Trophoblast cell (in vitro differentiated cells and primary cell): ENCODE results near the gene FAM163A.

ENCODE experiments used
- DNase-seq, 2 donors: peaks; one replicate each; pipeline ENCODE4 v3.0.0-alpha.2; 2016
- H2AFZ ChIP-seq: 2 replicates; pipeline ENCODE4 v1.6.1; 2013; ENCODE audit warnings: low read length, moderate library complexity, mild to moderate bottlenecking; ENCODE audit not compliant: insufficient read depth, poor library complexity
- H2AK5ac ChIP-seq: 2 replicates; pipeline ENCODE4 v1.6.1; 2013; ENCODE audit warnings: mild to moderate bottlenecking, low read length
- H2BK120ac ChIP-seq: 2 replicates; pipeline ENCODE4 v1.6.1; 2013; ENCODE audit warnings: low read length, mild to moderate bottlenecking, moderate library complexity; ENCODE audit not compliant: insufficient read depth, poor library complexity
- H2BK12ac ChIP-seq: 2 replicates; pipeline ENCODE4 v1.6.1; 2013; ENCODE audit warnings: mild to moderate bottlenecking, low read length, moderate library complexity
- H2BK5ac ChIP-seq: 2 replicates; pipeline ENCODE4 v1.6.1; 2013; ENCODE audit warnings: low read length, low read depth, moderate library complexity, mild to moderate bottlenecking; ENCODE audit not compliant: poor library complexity
- H3K14ac ChIP-seq: 2 replicates; pipeline ENCODE4 v1.6.1; 2013; ENCODE audit warnings: mild to moderate bottlenecking, low read length
- H3K18ac ChIP-seq: 2 replicates; pipeline ENCODE4 v1.6.1; 2013; ENCODE audit warnings: mild to moderate bottlenecking, low read length
- H3K23ac ChIP-seq: 2 replicates; pipeline ENCODE4 v1.6.1; 2013; ENCODE audit warnings: low read length
- H3K27ac ChIP-seq: 2 replicates; pipeline ENCODE4 v1.5.1; 2013; ENCODE audit warnings: low read depth, mild to moderate bottlenecking, inconsistent platforms, low read length, moderate library complexity
- H3K27me3 ChIP-seq: 2 replicates; pipeline ENCODE4 v1.6.1; 2013; ENCODE audit warnings: inconsistent platforms, mild to moderate bottlenecking, low read length, moderate library complexity; ENCODE audit not compliant: insufficient read depth
- H3K36me3 ChIP-seq, 2 experiments: 1 replicate in 1 of 2; 2 replicates in 1 of 2; pipeline ENCODE4 v1.6.1; 2013; ENCODE audit warnings: low read length in 2 of 2, mild to moderate bottlenecking in 2 of 2, moderate library complexity in 1 of 2; ENCODE audit not compliant: insufficient read depth in 2 of 2, control insufficient read depth in 1 of 2
- H3K4ac ChIP-seq: 2 replicates; pipeline ENCODE4 v1.6.1; 2013; ENCODE audit warnings: low read depth, mild to moderate bottlenecking, low read length, moderate library complexity
- H3K4me1 ChIP-seq, 2 experiments: 1 replicate in 1 of 2; 2 replicates in 1 of 2; pipeline ENCODE4 v1.6.1; 2013; ENCODE audit warnings: low read length in 2 of 2, mild to moderate bottlenecking in 2 of 2, moderate library complexity in 1 of 2; ENCODE audit not compliant: insufficient read depth in 2 of 2, control insufficient read depth in 1 of 2
- H3K4me2 ChIP-seq: 2 replicates; pipeline ENCODE4 v1.6.1; 2013; ENCODE audit warnings: inconsistent platforms, mild to moderate bottlenecking, low read length, moderate library complexity
- H3K4me3 ChIP-seq: 2 replicates; pipeline ENCODE4 v1.5.1; 2013; ENCODE audit warnings: mild to moderate bottlenecking, low read depth, low read length, inconsistent platforms
- H3K79me1 ChIP-seq: one replicate; pipeline ENCODE4 v1.6.1; 2013; ENCODE audit warnings: low read length
- H3K79me2 ChIP-seq: 2 replicates; pipeline ENCODE4 v1.6.1; 2013; ENCODE audit warnings: low read length, mild to moderate bottlenecking; ENCODE audit not compliant: control insufficient read depth, insufficient read depth, poor library complexity
- H3K9ac ChIP-seq: 2 replicates; pipeline ENCODE4 v1.6.1; 2013; ENCODE audit warnings: mild to moderate bottlenecking, low read length
- H3K9me3 ChIP-seq: 2 replicates; pipeline ENCODE4 v1.6.1; 2013; ENCODE audit warnings: low read depth, mild to moderate bottlenecking, control low read depth, inconsistent platforms, low read length; ENCODE audit not compliant: insufficient read depth
- H4K12ac ChIP-seq: 2 replicates; pipeline ENCODE4 v1.6.1; 2013; ENCODE audit warnings: low read depth, mild to moderate bottlenecking, low read length, moderate library complexity
- H4K8ac ChIP-seq: 2 replicates; pipeline ENCODE4 v1.6.1; 2013; ENCODE audit warnings: low read depth, mild to moderate bottlenecking, low read length, moderate library complexity
- H4K91ac ChIP-seq: one replicate; pipeline ENCODE4 v1.6.1; 2013; ENCODE audit warnings: low read depth, mild to moderate bottlenecking, low read length, moderate library complexity
- WGBS: extraction: QIAGEN DNeasy Blood & Tissue Kit; methylation state at CpG from one replicate; pipeline ENCODE4 v1.1.7; 2013; ENCODE audit warnings: missing lambda C conversion rate; ENCODE audit not compliant: insufficient read length, insufficient coverage; ENCODE audit errors: extremely low coverage; 5-methylcytosine and 5-hydroxymethylcytosine counted together

FAM163A gene

DNA sequence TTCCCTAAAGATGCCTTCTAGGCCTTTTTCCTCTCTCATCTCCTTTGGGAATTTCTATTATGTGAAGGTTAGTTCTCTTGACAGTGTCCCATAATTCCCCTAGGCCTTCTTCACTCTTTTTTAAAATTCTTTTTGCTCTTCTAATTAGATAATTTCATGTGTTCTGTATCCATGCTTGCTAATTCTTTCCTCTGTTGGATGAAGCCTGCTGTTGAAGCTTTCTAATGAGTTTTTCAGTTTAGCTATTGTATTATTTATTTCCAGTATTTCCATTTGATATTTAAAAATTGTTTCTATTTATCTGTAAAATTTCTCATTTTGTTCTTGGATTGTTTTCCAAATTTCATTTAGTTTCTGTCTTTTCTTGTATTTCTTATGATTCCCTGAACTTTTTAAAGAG, 28.5 kb upstream of the FAM163A start:
- Histone ChIP-seq H4K8ac (no peak overlapping the region), H2BK120ac (no peak overlapping the region), H3K23ac (no peak overlapping the region), H3K27ac (no peak overlapping the region), H3K9me3 (peaks cover 3% of the 10 kb centered on the region), H3K4me2 (no peak overlapping the region), H3K36me3 (no peaks in the 10 kb centered on the region), H3K18ac (no peak overlapping the region), H2BK12ac (no peak overlapping the region), H3K4me1 (no peaks in the 10 kb centered on the region), H2AFZ (no peak overlapping the region), H3K4me3 (no peak overlapping the region), H3K14ac (no peak overlapping the region), H4K91ac (no peak overlapping the region), H3K4ac (no peak overlapping the region), H3K27me3 (no peaks in the 10 kb centered on the region), H4K12ac (no peak overlapping the region), H3K79me1 (no peaks in the 10 kb centered on the region), H3K79me2 (no peaks in the 10 kb centered on the region), H3K9ac (no peak overlapping the region), H2AK5ac (no peak overlapping the region), H2BK5ac (no peak overlapping the region)
- no peak for DNase-seq

DNA sequence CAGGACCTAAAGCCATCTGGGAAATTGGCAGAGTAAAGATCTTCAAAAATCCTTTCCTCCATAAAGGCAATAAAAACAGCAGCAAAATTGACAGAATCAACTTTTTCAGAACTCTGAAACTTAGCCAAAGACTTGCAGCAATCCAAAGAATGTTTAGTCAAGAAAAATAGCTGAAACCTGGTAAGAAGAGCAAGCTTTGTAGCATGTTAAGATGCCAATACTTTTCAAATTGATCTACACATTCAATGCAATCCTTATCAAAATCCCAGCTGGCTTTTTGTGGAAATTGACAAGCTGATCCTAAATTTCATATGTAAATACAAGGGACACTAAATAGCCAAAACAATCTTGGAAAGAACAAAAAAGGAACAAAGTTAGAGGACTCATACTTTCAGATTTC, 23.8 kb upstream of the FAM163A start:
- H2BK5ac ChIP-seq: no peak overlapping the region
- no peak overlapping the region for H4K8ac ChIP-seq
- no peak overlapping the region for H3K4me3 ChIP-seq
- no peaks in the 10 kb centered on the region for H3K79me2 ChIP-seq
- no peak overlapping the region for H3K27ac ChIP-seq
- H2BK120ac ChIP-seq: no peak overlapping the region
- no peak overlapping the region for H2AFZ ChIP-seq
- H4K12ac ChIP-seq: no peak overlapping the region
- no peak overlapping the region for H2BK12ac ChIP-seq
- H3K14ac ChIP-seq: no peak overlapping the region
- H3K4me2 ChIP-seq: no peak overlapping the region
- H3K4me1 ChIP-seq: no peaks in the 10 kb centered on the region
- no peak overlapping the region for H3K4ac ChIP-seq
- no peaks in the 10 kb centered on the region for H3K79me1 ChIP-seq
- no peaks in the 10 kb centered on the region for H3K27me3 ChIP-seq
- DNase-seq: no peak
- H3K9me3 ChIP-seq: peaks cover 3% of the 10 kb centered on the region
- no peak overlapping the region for H3K18ac ChIP-seq
- no peak overlapping the region for H4K91ac ChIP-seq
- H2AK5ac ChIP-seq: no peak overlapping the region
- H3K9ac ChIP-seq: no peak overlapping the region
- no peak overlapping the region for H3K23ac ChIP-seq
- no peaks in the 10 kb centered on the region for H3K36me3 ChIP-seq

DNA sequence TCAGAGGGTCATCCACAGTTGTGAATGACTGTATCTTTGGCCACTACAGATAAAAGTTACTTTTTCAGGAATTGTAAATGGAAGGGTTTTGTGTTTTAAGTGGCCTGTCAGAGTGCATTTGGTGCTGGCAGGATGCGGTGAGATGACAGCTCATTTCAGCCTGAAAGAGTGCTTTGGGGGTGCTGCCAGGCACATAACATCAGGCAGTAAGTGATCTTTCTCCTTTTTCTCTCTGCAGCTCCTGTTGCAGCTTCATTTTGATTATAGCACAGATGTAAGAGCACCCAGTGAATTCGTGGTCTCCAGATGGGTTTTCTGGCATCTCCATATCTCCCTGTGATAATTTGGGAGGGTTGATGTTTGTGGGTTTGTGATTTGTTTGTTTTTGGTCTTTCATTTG, 14.8 kb upstream of the FAM163A start:
- Histone ChIP-seq H3K79me2 (no peaks in the 10 kb centered on the region), H3K9ac (no peak overlapping the region), H4K8ac (no peak overlapping the region), H3K27me3 (no peaks in the 10 kb centered on the region), H3K4me2 (no peak overlapping the region), H3K79me1 (no peaks in the 10 kb centered on the region), H3K18ac (no peak overlapping the region), H2BK12ac (no peak overlapping the region), H3K27ac (no peak overlapping the region), H3K23ac (no peak overlapping the region), H2BK5ac (no peak overlapping the region), H3K4me1 (no peaks in the 10 kb centered on the region), H3K4ac (no peak overlapping the region), H2AFZ (no peak overlapping the region), H4K12ac (no peak overlapping the region), H3K36me3 (no peaks in the 10 kb centered on the region), H2AK5ac (no peak overlapping the region), H3K14ac (no peak overlapping the region), H4K91ac (no peak overlapping the region), H3K4me3 (no peak overlapping the region), H2BK120ac (no peak overlapping the region), H3K9me3 (no peaks in the 10 kb centered on the region)
- DNase-seq: no peak
- WGBS: no CpG with 5 or more reads among the region's 2 CpGs

DNA sequence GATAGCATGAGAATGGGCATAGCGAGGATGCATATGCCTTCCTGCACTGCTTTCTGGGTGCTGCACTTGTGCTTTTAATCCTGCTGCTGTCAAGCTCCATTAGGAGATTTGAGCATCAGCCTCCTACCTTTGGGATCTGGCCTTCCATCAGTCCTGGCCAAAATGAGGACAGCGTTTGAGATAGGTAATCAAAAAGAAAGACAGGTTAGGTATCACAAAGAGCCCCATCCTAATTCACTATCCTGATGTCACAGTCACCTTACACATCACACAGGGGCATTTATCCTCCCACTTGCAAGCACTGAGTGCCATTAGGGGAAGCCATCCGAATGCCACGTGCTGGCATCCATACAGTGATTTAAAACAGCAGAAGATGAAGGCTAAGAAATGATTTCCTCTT, 13.2 kb upstream of the FAM163A start:
- WGBS: no CpG with 5 or more reads among the region's 4 CpGs
- no peak overlapping the region for H2BK12ac ChIP-seq
- H2AK5ac ChIP-seq: no peak overlapping the region
- H3K4me3 ChIP-seq: no peak overlapping the region
- H3K36me3 ChIP-seq: no peaks in the 10 kb centered on the region
- no peak overlapping the region for H4K12ac ChIP-seq
- H2AFZ ChIP-seq: no peak overlapping the region
- H3K9me3 ChIP-seq: no peaks in the 10 kb centered on the region
- no peak overlapping the region for H3K4me2 ChIP-seq
- no peak overlapping the region for H3K23ac ChIP-seq
- H3K18ac ChIP-seq: no peak overlapping the region
- H3K4ac ChIP-seq: no peak overlapping the region
- no peak overlapping the region for H2BK120ac ChIP-seq
- H3K79me2 ChIP-seq: no peaks in the 10 kb centered on the region
- H3K79me1 ChIP-seq: no peaks in the 10 kb centered on the region
- no peaks in the 10 kb centered on the region for H3K4me1 ChIP-seq
- no peak for DNase-seq
- no peak overlapping the region for H4K8ac ChIP-seq
- no peak overlapping the region for H3K9ac ChIP-seq
- no peak overlapping the region for H4K91ac ChIP-seq
- no peak overlapping the region for H2BK5ac ChIP-seq
- no peaks in the 10 kb centered on the region for H3K27me3 ChIP-seq
- no peak overlapping the region for H3K14ac ChIP-seq
- H3K27ac ChIP-seq: no peak overlapping the region

DNA sequence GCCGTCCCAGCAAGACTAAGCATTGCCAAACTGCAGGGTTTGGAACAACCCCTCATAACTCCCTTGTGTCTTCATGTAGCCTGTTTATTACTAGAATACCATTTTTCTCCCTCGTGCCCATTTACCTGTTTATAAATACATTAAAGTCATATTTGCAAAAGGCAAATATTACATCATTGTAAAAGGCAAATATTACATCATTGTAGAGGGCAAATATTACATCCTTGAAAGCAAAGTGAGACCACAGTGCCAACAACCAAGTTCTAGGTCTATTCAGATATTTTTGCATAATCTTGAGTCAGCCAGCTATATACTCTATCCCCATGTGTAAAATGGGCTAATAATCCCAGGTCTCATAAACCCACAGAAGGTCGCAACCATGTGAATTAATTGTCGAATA, 11.4 kb upstream of the FAM163A start:
- Histone ChIP-seq H3K9me3 (no peaks in the 10 kb centered on the region), H3K36me3 (no peaks in the 10 kb centered on the region), H3K27me3 (no peaks in the 10 kb centered on the region), H3K23ac (no peak overlapping the region), H2AK5ac (no peak overlapping the region), H3K4me1 (no peaks in the 10 kb centered on the region), H3K4ac (no peak overlapping the region), H2BK5ac (no peak overlapping the region), H4K8ac (no peak overlapping the region), H3K14ac (no peak overlapping the region), H4K12ac (no peak overlapping the region), H3K18ac (no peak overlapping the region), H3K27ac (no peak overlapping the region), H3K9ac (no peak overlapping the region), H2BK120ac (no peak overlapping the region), H2BK12ac (no peak overlapping the region), H3K4me3 (no peak overlapping the region), H3K79me2 (no peaks in the 10 kb centered on the region), H3K4me2 (no peak overlapping the region), H4K91ac (no peak overlapping the region), H2AFZ (no peak overlapping the region), H3K79me1 (no peaks in the 10 kb centered on the region)
- no CpG with 5 or more reads among the region's 4 CpGs for WGBS
- DNase-seq: no peak
